AG09319 (cell line): ENCODE results near the gene HAUS7.

Source experiments
- DNase-seq: peaks from one replicate; pipeline ENCODE4 v3.0.0-alpha.2; 2010; ENCODE audit warnings: low read depth; ENCODE audit errors: extremely low read depth
- CTCF ChIP-seq: IDR thresholded peaks from 2 replicates; pipeline ENCODE4 v1.5.1; 2011; ENCODE audit warnings: low read depth, mild to moderate bottlenecking, inconsistent platforms, low read length, moderate library complexity

The HAUS7 gene

DNA sequence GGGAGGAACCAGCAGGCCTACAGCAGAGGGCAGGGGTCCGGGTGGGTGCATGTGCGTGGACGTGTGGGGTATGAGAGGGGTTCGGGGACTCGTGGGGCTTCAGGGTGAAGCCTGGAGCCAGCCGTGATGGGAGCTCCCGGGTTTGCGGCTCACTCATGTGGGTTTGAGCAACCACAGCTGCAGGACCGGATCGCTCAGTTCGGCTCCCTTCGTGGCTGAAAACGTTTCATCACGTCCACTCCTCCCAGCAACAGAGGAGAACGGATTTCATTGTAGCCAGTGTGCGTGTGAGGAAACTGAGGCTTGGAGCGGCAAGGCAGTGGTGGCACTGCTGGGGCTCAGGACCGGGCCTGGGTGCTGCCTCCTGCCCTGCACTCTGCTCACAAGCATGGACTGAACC lies 35.0 kb upstream of the HAUS7 start:
- no peak for TF ChIP-seq CTCF
- no peak for DNase-seq

- TF ChIP-seq CTCF = no peak
- DNase-seq = no peak
Observed at GRCh38 chrX:153504445-153505016, 34.2 kb upstream of the HAUS7 start.

DNA sequence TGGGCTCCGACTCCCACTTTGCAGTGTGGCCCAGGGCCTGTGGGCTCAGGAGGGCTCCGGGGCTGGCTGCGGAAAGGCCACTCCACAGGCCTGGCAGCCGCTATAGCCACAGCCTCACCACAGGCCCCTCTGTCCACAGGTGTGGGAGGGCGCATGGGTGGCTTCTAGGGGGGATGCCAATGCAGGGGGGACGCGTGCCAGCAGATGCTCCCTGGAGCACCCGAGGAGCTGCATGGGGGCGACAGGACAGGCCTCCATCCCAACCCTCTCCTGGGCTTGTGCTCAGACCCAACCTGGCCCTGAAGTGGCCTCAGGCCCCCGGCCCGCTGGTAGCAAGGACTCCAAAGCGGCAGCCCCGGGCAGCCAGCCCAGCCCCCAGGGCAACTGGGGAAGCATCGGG lies 32.4 kb upstream of the HAUS7 start:
- TF ChIP-seq CTCF = no peak
- no peak for DNase-seq

- no peak for DNase-seq
- no peak for TF ChIP-seq CTCF
Observed at GRCh38 chrX:153502131-153502530, 31.8 kb upstream of the HAUS7 start.

- no peak for DNase-seq
- no peak for TF ChIP-seq CTCF
Observed at GRCh38 chrX:153501530-153501929, 31.2 kb upstream of the HAUS7 start.

DNA sequence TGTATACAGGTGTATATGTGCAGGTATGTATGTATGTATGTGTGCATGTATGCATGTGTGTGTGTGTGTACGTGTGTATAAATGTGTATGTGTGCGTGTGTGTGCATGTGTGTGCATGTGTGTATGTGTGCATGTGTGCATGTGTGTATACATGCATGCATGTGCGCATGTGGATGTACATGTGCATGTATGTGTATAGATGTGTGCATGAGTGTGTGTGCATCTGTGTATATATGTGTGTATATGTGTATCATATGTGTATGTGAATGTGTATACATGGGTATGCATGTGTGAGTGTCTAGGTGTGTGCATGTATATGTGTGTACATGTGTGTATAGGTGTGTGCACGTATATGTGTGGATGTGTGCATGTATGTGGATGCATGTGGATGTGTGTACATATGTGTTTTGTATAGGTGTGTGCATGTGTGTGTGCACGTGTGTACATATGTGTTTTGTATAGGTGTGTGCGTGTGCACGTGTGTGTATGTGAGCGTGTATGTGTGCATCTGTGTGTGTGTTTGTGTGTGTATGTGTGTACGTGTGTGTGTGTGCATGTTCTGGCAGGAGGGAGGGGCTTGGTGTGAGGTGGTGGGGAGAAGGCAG lies 30.4 kb upstream of the HAUS7 start:
- no peak for TF ChIP-seq CTCF
- DNase-seq = no peak

DNA sequence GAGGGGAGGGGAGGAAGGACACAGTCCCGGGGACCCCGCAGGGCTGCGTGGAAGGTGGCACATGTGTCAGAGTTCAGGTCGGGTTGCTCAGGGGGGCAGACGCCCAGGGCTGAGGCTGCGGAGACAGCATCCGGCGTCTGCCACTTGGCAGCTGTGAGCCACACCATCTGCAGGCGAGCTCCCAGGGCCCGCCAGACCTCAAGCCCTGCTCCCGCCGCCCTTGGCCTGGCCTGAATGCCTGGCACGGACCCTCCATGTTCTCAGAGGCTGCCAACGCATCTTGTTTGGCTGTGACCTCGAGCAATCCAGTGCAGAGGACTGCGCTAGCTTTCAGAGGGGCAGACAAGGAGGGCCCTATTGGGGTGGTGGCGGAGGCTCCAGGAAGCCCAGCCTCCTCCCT lies 29.5 kb upstream of the HAUS7 start:
- no peak for TF ChIP-seq CTCF
- DNase-seq = no peak
